SK-N-MC (cell line): Measurements from ENCODE around the gene SCG3.

Experiments
- DNase-seq: peaks from one replicate; pipeline ENCODE4 v3.0.0-alpha.2; 2011; ENCODE audit warnings: low read depth, low spot score
- H3K27ac ChIP-seq: fragments of 200-600 bp; sonication (generic); 2 replicates; pipeline ENCODE4 v1.5.1; 2016; ENCODE audit warnings: mixed run types
- H3K36me3 ChIP-seq: fragments of 200-600 bp; sonication (generic); 2 replicates; pipeline ENCODE4 v1.6.1; 2017; ENCODE audit warnings: antibody characterized with exemption, low read length, mixed read lengths; ENCODE audit not compliant: insufficient read depth
- H3K4me3 ChIP-seq: fragments of 200-600 bp; sonication (generic); 2 replicates; pipeline ENCODE4 v1.5.1; 2016
- H3K9ac ChIP-seq: fragments of 200-600 bp; sonication (generic); 2 replicates; pipeline ENCODE4 v1.8.0; 2017; ENCODE audit warnings: mixed run types, mixed read lengths; ENCODE audit not compliant: insufficient read length
- H3K9me3 ChIP-seq: fragments of 200-600 bp; sonication (generic); 2 replicates; pipeline ENCODE4 v1.6.1; 2017; ENCODE audit warnings: low read depth, mild to moderate bottlenecking, antibody characterized with exemption, low read length, moderate library complexity, mixed read lengths
- EZH2 ChIP-seq: fragments of 200-600 bp; sonication (generic); IDR thresholded peaks from one replicate; pipeline ENCODE4 v1.6.1; 2017; ENCODE audit warnings: antibody characterized with exemption
- FOXP2 ChIP-seq: optimal IDR thresholded peaks from 2 replicates; pipeline ENCODE3; 2011; ENCODE audit warnings: mild to moderate bottlenecking, moderate library complexity; ENCODE audit not compliant: insufficient read depth; ENCODE audit errors: extremely low read length, control extremely low read depth
- POLR2AphosphoS5 ChIP-seq: IDR thresholded peaks from 2 replicates; pipeline ENCODE4 v1.6.1; 2012; ENCODE audit warnings: mild to moderate bottlenecking, low read depth, low read length, borderline replicate concordance

The SCG3 gene

DNA sequence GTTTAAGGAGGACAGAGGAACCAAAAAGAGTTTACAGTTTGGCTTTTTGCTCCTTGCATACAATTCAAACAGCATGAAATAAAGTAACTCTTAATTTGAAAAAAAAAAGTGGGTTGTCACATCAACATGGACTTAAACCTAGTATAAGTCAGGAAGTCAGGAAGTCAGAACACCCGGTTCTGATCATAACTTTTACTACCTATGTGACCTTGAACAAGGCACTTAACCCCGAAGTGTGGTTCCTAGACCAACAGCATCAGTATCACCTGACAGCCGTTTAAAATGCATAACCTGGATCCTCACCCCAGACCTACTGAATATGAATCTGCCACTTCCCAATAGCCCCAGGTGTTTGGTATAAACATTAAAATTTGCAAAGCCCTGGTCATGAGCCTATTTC is 37.4 kb downstream of the SCG3 start:
- Histone ChIP-seq H3K4me3 (no peak overlapping the region), H3K9ac (no peak overlapping the region), H3K9me3 (no peaks in the 10 kb centered on the region), H3K36me3 (no peaks in the 10 kb centered on the region), H3K27ac (no peak overlapping the region)
- DNase-seq: no peak
- TF ChIP-seq FOXP2 (no peak), POLR2AphosphoS5 (no peak), EZH2 (no peak)

DNA sequence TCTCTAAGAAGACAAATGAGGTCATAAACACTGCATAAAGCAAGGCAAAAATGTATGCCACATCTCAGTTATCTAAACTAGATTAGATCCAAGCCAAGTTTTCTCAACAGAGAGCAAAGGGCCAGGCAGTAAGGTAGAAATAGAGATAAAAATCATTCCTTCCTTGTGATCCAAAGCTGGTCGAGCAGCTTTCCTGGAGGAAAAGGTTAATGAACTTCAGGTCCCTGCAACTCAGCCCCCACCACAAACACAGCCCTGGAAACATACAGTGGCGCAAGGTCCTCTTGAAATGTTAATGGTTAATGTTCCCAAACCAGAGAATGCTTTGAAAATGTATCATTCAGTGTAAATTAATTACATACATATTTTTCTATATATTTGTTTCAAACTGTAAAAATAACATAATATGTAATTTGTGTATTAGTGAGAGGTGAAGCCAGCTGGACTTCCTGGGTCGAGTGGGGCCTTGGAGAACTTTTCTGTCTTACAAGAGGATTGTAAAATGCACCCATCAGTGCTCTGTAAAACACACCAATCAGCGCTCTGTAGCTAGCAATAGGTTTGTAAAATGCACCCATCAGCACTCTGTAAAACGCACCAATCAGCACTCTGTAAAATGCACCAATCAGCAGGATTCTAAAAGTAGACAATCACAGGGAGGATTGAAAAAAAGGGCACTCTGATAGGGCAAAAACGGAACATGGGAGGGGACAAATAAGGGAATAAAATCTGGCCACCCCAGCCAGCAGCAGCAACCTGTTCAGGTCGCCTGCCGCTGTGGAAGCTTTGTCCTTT is 39.1 kb downstream of the SCG3 start:
- TF ChIP-seq POLR2AphosphoS5 (no peak), EZH2 (no peak), FOXP2 (no peak)
- H3K4me3 ChIP-seq: no peak overlapping the region
- no peak overlapping the region for H3K27ac ChIP-seq
- no peaks in the 10 kb centered on the region for H3K36me3 ChIP-seq
- no peak for DNase-seq
- no peaks in the 10 kb centered on the region for H3K9me3 ChIP-seq
- H3K9ac ChIP-seq: no peak overlapping the region

DNA sequence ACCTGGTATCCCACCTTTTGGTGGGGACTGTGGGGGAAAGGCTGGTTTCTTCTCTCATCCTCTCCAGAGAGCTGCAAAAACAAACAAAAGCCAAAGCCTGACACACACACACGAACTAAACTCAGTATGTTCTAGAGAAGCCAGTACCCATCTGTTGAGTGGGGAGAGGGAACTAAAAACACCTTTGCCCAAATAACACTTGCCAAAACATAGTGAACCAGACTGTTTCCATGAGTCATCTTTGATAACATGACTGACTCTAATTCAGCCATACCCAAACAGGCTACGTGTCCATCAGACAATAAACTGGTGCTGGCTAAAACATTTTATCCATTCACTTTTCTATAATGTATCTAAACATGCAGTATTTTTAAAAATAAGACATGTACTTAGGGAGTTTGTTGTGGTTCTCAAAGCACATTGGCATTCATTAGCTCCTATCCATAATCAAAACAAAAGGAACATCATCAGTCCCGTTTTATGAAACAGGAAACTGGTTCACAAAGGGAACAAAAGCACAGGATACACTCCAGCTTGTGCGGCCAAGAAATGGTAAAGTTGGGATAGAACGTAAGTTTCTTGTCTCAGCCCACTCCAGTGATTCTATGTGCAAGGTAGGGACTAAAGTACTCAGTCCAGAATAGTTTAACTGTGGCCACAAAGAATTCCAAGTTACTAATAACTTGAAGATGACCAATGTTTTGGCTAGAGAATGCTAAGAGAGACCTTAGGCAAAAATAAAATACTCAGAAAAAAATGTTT is 40.1 kb downstream of the SCG3 start:
- TF ChIP-seq EZH2 (no peak), POLR2AphosphoS5 (no peak), FOXP2 (no peak)
- Histone ChIP-seq H3K4me3 (no peak overlapping the region), H3K36me3 (no peaks in the 10 kb centered on the region), H3K27ac (no peak overlapping the region), H3K9me3 (no peaks in the 10 kb centered on the region), H3K9ac (no peak overlapping the region)
- no peak for DNase-seq

DNA sequence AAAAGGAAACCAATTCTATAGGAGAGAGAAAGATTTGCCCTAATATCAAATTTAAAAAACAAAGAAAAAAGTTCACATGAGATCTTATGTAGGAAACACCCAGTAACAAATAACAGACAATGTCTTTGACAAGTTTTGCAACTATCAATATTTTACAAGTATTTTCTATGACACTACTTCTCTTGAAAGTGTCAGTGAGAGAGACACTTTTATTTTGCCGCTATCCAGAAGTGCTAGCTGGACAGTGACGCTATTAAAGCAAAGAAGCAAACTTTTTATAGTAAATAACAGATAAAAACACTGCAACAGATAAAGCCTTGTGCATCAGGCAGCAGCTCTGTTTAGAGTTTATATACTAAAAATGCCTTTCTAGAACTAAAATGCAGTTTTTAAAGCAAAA is 42.9 kb downstream of the SCG3 start:
- Histone ChIP-seq H3K4me3 (no peak overlapping the region), H3K9ac (no peak overlapping the region), H3K27ac (no peak overlapping the region), H3K36me3 (no peaks in the 10 kb centered on the region), H3K9me3 (no peaks in the 10 kb centered on the region)
- DNase-seq: no peak
- TF ChIP-seq POLR2AphosphoS5 (no peak), EZH2 (no peak), FOXP2 (no peak)

DNA sequence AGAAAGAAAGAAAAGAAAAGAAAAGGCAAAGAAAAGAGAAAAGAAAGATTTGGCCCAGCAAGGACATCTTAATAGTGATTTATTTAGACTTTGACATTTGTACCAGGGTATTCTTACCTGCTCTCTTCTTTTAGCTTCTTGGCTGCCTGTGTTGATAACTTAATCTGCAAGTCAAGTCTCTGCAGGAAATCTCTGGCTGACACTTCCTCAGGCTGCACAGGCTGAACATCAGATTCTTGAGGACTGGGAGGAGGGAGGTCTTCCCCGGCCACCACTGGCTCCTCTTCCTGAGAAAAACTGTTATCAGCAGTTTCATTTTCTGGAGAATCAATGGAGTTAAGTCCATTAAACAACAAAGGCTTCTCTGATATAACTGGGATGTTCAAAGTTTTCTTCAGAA is 43.4 kb downstream of the SCG3 start:
- Histone ChIP-seq H3K9me3 (no peaks in the 10 kb centered on the region), H3K36me3 (no peaks in the 10 kb centered on the region), H3K4me3 (no peak overlapping the region), H3K27ac (no peak overlapping the region), H3K9ac (no peak overlapping the region)
- DNase-seq: no peak
- TF ChIP-seq EZH2 (no peak), FOXP2 (no peak), POLR2AphosphoS5 (no peak)

DNA sequence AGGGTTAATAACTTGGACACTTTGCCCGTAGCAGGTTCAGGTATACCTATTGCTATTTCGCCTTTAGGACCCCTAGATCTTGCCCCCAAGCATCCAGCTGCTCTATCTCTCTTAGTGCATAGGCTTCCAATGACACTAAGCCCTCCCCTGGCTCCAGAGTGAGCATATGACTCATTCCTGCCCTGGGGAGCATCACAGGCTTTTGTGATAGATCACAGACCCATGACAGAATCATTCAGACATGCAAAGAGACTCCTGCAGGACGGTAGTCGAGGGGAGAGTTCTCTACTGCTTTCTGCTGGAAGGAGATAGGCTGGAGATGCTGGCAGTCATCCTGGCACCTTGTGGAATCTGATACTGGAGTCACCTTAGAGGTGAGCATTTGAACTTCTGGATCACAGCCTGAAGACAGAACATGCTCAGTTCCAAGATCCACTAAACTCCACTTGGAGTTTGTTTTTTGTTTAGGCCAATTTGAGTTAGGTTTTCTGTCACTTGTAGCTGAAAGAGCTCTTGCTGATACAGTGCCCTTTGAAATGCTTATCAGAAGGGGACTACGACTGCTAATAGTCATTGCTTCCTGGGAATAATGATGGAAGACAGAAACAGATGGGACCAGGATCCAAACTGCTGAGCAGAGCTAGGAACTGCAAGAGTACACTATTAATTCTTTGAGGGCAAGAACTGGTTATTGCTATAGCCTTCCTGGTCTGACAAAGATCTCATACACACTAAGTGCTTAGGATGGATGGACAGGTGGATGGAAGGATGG is 45.2 kb downstream of the SCG3 start:
- no peaks in the 10 kb centered on the region for H3K36me3 ChIP-seq
- no peak for DNase-seq
- no peak overlapping the region for H3K27ac ChIP-seq
- H3K9me3 ChIP-seq: no peaks in the 10 kb centered on the region
- TF ChIP-seq FOXP2 (no peak), EZH2 (no peak)
- H3K9ac ChIP-seq: no peak overlapping the region
- H3K4me3 ChIP-seq: no peak overlapping the region

DNA sequence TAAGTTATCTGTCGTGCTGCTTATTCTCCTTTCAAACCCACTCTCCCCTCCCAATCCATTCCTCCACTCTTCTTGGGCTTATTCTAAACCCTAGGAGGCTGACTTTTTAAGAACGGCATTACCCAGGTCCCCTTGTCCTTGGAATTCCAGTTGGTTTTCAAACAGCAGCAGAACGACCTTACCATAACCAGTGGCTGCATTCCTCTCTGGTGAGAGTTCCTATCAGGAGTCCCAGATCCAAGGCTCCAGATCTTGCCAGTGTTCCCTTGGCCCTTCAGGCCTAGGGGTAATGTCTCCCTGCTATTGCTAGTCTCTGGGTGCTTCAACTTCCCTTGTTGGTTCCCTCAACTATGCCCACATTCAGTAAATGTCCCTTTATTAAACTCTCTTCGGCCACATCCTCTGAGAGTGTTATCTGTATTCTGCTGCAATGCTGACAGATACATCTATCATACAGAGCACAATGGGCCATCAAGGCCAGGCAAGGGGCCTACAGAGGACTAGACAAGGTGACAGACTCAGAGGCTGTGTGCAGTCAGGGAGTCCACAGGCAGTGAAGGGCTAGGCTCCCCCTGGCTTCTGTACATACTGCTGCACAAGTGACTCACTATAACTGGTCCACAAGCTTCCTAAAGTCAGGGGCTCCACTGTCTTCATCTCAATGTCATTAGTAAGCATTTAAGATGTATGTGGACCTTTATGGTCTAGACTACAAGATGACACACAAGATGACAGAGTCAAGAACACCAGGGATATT is 46.0 kb downstream of the SCG3 start:
- H3K9ac ChIP-seq: no peak overlapping the region
- DNase-seq: no peak
- no peaks in the 10 kb centered on the region for H3K36me3 ChIP-seq
- no peak overlapping the region for H3K27ac ChIP-seq
- no peak for TF ChIP-seq POLR2AphosphoS5
- TF ChIP-seq FOXP2: no peak
- TF ChIP-seq EZH2: no peak
- no peaks in the 10 kb centered on the region for H3K9me3 ChIP-seq
- no peak overlapping the region for H3K4me3 ChIP-seq

DNA sequence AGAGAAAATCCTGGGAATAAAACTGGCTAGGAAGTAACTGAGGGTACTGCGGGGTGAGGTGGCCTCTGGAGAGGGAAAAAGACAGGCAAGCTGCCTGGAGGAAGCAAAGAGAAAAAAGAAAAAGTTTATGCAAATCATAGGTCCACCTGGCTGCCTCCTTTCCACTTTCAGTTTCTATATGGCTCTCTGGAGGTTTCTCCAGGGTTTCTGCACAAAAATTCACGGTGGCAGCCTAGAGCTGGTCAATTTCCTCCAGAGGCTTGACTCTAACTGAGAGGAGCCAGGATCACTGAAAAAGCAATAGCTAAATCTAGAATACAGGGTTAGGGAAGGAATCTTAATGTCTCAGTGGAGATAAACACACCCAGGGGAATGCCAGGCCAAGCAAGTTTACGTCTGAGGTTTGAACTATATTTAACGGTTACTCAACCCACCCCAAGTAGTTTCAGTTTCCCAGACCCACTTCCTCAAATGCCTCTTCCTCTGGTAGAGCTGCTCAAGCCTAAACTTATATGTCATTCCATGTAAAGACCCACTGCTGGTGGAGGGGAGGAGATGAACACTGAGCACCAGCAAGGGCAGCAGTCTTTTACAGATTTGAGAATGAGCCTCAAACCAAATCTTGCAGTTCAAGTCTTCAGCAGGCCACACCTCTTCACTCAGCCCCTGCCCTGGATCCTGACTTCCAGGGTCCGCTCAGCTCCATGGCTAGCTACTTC is 50.4 kb downstream of the SCG3 start:
- Histone ChIP-seq H3K9me3 (no peaks in the 10 kb centered on the region), H3K9ac (no peak overlapping the region), H3K4me3 (no peak overlapping the region), H3K27ac (no peak overlapping the region), H3K36me3 (no peaks in the 10 kb centered on the region)
- TF ChIP-seq FOXP2 (no peak), POLR2AphosphoS5 (no peak), EZH2 (no peak)
- no peak for DNase-seq
